NCI-H524 treated with DMSO at 0.1 percent for 48 hours (cell line): ENCODE measurements around the gene PDE8B.

Experiments used
- DNase-seq: peaks from one replicate; lab custom pipeline; 2025; lab: John Stamatoyannopoulos, UW

Gene PDE8B, protein sequence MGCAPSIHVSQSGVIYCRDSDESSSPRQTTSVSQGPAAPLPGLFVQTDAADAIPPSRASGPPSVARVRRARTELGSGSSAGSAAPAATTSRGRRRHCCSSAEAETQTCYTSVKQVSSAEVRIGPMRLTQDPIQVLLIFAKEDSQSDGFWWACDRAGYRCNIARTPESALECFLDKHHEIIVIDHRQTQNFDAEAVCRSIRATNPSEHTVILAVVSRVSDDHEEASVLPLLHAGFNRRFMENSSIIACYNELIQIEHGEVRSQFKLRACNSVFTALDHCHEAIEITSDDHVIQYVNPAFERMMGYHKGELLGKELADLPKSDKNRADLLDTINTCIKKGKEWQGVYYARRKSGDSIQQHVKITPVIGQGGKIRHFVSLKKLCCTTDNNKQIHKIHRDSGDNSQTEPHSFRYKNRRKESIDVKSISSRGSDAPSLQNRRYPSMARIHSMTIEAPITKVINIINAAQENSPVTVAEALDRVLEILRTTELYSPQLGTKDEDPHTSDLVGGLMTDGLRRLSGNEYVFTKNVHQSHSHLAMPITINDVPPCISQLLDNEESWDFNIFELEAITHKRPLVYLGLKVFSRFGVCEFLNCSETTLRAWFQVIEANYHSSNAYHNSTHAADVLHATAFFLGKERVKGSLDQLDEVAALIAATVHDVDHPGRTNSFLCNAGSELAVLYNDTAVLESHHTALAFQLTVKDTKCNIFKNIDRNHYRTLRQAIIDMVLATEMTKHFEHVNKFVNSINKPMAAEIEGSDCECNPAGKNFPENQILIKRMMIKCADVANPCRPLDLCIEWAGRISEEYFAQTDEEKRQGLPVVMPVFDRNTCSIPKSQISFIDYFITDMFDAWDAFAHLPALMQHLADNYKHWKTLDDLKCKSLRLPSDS

GRCh38 chr5:77210091-77210963 lies at the start of gene PDE8B:
Gene PDE8B, plus strand, starts transcription at chr5:77210680. Its CDS starts 246 bp downstream, at chr5:77210926.
- DNase-seq: no peak

DNA sequence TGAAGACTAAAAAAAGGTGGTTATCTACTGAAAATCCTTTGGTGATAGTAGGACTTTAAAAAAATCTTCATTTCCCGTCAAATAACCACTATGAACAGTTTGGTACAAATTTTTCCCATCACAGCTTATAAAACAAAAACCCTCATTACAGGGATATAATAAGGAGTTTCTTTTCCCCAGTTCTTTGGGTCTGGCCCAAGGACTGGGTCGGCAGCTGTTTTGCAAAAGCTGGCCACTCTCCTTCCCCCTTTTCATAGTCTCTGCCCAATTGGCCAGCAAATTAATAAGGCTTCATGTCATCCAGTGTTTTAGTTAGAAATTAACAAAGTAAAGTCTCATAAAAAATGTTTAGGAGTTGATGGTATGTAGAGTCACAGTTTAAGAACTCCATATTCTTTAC lies 47.0 kb upstream of the PDE8B start:
- DNase-seq: no peak

DNA sequence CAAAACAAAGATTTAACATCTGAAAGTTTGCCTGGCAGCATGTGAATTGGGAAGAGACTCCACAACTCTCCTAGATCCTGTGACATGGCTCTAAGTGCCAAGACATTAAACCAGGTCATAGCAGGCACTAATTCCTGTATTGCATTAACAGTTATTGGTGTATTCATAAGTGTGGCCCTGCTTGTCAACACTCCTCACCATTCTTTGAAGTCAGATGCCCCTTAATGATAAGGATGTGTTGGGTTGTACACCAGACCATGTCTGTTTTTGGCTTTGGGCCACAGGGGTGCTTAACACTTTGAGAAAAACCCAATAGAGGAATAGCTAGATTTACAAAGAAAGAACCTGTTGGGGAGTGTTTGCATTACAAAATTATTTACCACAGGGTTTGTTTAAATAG lies 43.4 kb upstream of the PDE8B start:
- no peak for DNase-seq

- no peak for DNase-seq
Measured at GRCh38 chr5:77167695-77168121, 42.8 kb upstream of the PDE8B start.

GRCh38 chr5:77168161-77168878 lies 42.2 kb upstream of the PDE8B start:
- DNase-seq: no peak

GRCh38 chr5:77168879-77169244 lies 41.6 kb upstream of the PDE8B start:
- DNase-seq: no peak

GRCh38 chr5:77170196-77170890 lies 40.1 kb upstream of the PDE8B start:
- DNase-seq: no peak

DNA sequence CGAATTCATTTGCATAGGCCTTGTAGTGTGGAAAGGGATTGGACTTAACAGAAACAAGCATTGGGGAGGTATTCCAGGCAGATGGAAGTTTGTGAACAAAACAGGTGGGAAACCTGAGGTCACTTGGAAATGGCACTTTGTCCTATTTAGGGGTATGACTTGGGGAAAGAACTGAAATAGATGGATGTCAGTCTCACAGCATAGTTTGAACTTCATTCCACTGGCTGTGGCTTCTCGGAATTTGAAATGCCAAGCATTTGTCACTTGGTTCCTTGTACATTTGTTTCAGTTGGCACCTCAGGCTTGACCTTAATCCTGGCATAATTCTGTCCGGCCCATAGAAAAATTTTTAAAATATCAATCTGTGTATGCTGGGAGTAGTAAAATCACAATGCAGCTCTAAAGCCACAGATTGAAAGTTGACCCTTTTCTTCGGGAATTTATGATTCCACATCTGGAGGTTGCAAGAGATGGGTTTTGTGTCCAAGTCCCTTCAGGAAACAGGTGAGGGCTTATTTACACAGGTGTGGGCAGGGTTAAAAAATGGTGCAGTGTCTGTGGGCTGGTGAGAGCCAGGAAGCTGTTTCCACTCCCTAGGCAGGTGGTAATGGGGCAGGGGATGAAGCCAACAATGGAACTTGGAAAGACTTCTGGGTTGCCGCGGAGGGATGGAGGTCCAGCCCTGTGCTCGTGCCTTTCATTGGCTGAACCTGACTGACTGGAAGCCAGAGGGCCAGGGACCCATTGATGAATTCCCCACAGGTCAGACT lies 39.2 kb upstream of the PDE8B start:
- DNase-seq: no peak

GRCh38 chr5:77172713-77173328 lies 37.7 kb upstream of the PDE8B start:
- no peak for DNase-seq

GRCh38 chr5:77174526-77174925 lies 36.0 kb upstream of the PDE8B start:
- no peak for DNase-seq

DNA sequence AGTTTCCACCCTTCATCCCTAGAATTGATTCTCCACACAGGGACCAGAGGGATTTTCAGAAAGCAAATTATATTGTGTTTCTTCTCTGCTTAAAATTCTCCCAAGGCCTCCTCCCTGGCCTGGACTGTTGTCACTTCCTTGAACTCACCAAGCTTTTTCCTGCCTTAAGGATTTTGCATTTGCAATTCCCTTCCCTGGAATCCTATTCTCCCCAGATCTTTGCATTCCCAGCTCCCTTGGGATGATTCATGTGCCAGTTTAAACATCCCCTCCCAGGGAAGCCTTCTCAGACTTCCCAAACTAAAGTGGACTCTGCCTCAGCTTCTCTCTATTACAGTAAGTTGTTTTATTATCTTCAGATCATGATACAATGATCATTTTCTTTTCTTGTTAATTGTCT lies 35.2 kb upstream of the PDE8B start:
- DNase-seq: no peak

GRCh38 chr5:77176429-77176828 lies 34.1 kb upstream of the PDE8B start:
- no peak for DNase-seq

DNA sequence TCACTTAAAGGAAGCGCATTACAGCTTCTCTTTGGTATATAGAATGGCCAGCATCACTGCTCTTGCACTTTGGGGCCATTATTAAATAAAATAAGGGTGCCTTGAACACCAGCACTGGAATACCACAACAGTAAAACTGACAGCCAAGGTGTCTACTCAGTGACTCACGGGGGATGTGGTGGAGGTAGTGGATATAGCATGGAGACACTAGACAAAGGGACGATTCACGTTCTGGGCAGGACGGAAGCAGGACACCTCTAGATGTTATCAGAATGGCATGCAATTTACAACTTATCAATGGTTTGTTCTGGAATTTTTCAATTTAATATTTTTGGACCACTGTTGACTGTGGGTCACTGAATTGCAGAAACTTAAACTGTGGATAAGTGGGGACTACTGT lies 32.9 kb upstream of the PDE8B start:
- no peak for DNase-seq

GRCh38 chr5:77180167-77181081 lies 30.1 kb upstream of the PDE8B start:
- DNase-seq: no peak

DNA sequence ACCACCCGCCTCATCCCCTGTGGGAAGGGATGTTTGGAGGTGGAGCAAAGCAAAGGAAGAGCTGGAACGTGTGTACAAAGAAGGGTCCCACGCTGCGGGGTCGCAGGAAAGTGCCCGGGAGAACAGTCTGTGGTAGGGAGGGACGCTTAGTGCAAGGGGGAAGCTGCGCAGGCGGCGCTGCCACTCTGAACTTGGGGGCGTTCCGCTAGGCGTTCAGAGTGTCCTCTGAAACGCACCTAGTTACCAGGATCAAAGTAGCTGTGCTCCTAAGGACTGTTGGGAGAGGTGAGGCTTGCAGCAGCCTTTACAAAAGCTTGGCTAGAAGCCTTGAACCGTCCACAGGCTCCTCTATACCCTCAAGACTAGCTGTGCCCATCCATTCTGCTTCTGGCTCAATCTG lies 29.3 kb upstream of the PDE8B start:
- DNase-seq: no peak

DNA sequence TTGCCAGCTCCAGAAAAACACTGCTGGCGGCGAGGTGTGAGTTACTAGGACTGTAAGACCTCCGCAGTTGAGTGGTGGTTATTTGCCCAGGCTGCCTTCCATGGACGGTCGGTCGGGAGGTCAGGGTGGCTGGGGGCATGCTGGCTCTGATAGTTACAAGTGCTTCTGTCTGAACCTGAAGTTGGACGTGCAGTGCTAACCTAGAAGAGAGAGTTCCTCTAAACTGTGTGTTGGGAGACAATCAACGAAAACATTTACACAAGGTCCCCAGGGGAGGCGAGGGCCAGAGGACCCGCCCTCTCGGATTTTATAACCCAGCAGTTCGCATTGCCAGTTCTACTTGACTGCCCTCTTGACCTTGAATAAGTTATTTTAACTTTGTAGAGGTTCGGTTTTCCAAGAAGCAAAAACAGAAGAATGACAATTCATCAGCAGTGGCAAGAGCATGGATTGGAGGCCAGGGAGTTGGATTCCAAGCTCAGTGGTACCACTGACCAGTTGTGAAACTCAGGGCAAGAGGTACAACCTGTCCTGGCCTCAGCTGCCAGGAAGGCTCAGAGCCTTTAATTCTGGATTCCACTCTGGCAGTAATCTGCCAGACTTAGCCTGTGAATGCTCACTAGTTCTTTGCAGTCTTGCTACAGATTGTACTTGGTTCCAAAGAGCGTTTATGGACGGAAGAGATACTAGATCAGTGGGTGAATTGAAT lies 28.7 kb upstream of the PDE8B start:
- no peak for DNase-seq

DNA sequence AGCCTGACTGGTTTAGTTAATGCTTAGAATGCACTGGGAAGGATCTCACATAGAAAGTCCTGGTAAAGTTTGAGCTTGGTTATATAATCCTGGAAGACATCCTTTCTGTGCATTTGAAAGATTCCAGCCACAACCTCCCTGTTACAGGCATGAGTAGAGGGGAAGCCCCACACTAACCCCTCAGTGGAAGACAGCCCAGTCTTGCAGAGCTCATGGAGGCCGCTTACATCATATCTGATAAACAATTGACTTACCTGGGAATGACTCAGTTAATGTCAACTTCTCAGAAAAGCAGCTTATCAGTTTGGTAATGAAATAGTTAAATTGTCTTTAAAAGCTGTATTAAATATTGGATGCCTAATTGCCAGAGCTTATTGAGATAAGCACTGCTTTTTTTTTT lies 28.1 kb upstream of the PDE8B start:
- DNase-seq: no peak
